HCT116 (cell line): ENCODE measurements around the gene RBPMS2. TPM values are rescaled to one million over a fixed set of nuclear protein-coding genes. Genes with fewer than 3 reads are reported as not detected.

Experiments used
- ATAC-seq: fragments of 200-7000 bp; cut with Tn5 transposase; 2 replicates; pipeline ENCODE4 v1.9.1; 2020; ENCODE audit warnings: mild to moderate bottlenecking, moderate library complexity
- BruUV-seq: library from RNA; stranded (reverse); fragments of 400-500 nt; replicated peaks from 2 replicates; lab custom pipeline; 2021; lab: Mats Ljungman, UMichigan
- CTCF ChIA-PET: fragments of 300-600 bp; sonication (Branson Sonifier 250); formaldehyde crosslinking; loops from one replicate; lab custom pipeline; 2021; ENCODE audit warnings: antibody characterized with exemption; lab: Charles Lee
- POLR2A ChIA-PET: fragments of 300-600, 350-600 bp; sonication (Branson Sonifier 250); formaldehyde crosslinking; loops from one replicate; lab custom pipeline; 2021; ENCODE audit warnings: antibody characterized with exemption; lab: Charles Lee
- RAD21 ChIA-PET, 2 experiments: fragments of 300-600 bp; sonication (Branson Sonifier 250); formaldehyde crosslinking; loops; one replicate each; lab custom pipeline; 2023; ENCODE audit warnings: low total read pairs in 2 of 2; ENCODE audit not compliant: uncharacterized antibody in 2 of 2, unreplicated experiment in 2 of 2, low non-redundant PET in 1 of 2; lab: Charles Lee
- DNase-seq: peaks from one replicate; pipeline ENCODE4 v3.0.0-alpha.2; 2010; ENCODE audit warnings: low read depth, low spot score
- H2AFZ ChIP-seq: fragments of 200-600 bp; shearing (Covaris generic), sonication (generic); 2 replicates; pipeline ENCODE4 v1.6.1; 2017; ENCODE audit warnings: low read depth, mixed run types, mixed read lengths, antibody characterized with exemption, low read length; ENCODE audit not compliant: poor library complexity, severe bottlenecking
- H3K27ac ChIP-seq: 2 replicates; pipeline ENCODE4 v1.5.1; 2012; ENCODE audit warnings: low read depth, low read length
- H3K27me3 ChIP-seq: fragments of 200-600 bp; sonication (generic); 2 replicates; pipeline ENCODE4 v1.6.1; 2016; ENCODE audit warnings: mixed run types, low read length, mixed read lengths; ENCODE audit not compliant: insufficient read depth
- H3K36me3 ChIP-seq, 2 experiments: fragments of 200-500 bp in 1 of 2; fragments of 200-600 bp in 1 of 2; sonication (Bioruptor generic) in 1 of 2; sonication (generic) in 1 of 2; 2 replicates each; pipeline versions ENCODE4 v1.5.1 to v1.6.1; 2014 to 2016; ENCODE audit warnings: low read length in 2 of 2, inconsistent platforms in 1 of 2, mixed read lengths in 1 of 2, mixed run types in 1 of 2; ENCODE audit not compliant: insufficient read depth in 2 of 2, control insufficient read depth in 1 of 2
- H3K4me1 ChIP-seq, 2 experiments: fragments of 200-600 bp in 1 of 2; sonication (generic) in 1 of 2; 2 replicates each; pipeline versions ENCODE4 v1.5.1 to v1.6.1; 2012 to 2017; ENCODE audit warnings: low read length in 2 of 2, inconsistent platforms in 1 of 2, mild to moderate bottlenecking in 1 of 2, mixed read lengths in 1 of 2, mixed run types in 1 of 2, moderate library complexity in 1 of 2; ENCODE audit not compliant: insufficient read depth in 2 of 2, control insufficient read depth in 1 of 2
- H3K4me2 ChIP-seq: fragments of 200-600 bp; sonication (generic); 2 replicates; pipeline ENCODE4 v1.6.1; 2017; ENCODE audit warnings: mixed run types, low read length, mixed read lengths
- H3K4me3 ChIP-seq, 2 experiments: fragments of 200-600 bp in 1 of 2; sonication (generic) in 1 of 2; replicated peaks in 1 of 2; 2 replicates each; pipeline ENCODE4 v1.5.1; 2011 to 2016; ENCODE audit warnings: low read length in 2 of 2, control low read depth in 1 of 2, low read depth in 1 of 2, mild to moderate bottlenecking in 1 of 2, mixed read lengths in 1 of 2, mixed run types in 1 of 2
- H3K79me2 ChIP-seq: fragments of 200-600 bp; sonication (generic); 2 replicates; pipeline ENCODE4 v1.6.1; 2017; ENCODE audit warnings: mild to moderate bottlenecking, mixed run types, low read length, moderate library complexity, mixed read lengths; ENCODE audit not compliant: insufficient read depth
- H3K9ac ChIP-seq: fragments of 200-600 bp; sonication (generic); 2 replicates; pipeline ENCODE4 v1.6.1; 2016; ENCODE audit warnings: low read length, mixed read lengths
- H3K9me2 ChIP-seq: fragments of 200-600 bp; sonication (generic), shearing (Covaris generic); 2 replicates; pipeline ENCODE4 v1.6.1; 2017; ENCODE audit warnings: mixed run types, mild to moderate bottlenecking, moderate library complexity; ENCODE audit not compliant: insufficient read depth
- H3K9me3 ChIP-seq, 2 experiments: fragments of 200-500 bp in 1 of 2; fragments of 200-600 bp in 1 of 2; sonication (Bioruptor generic) in 1 of 2; sonication (generic) in 1 of 2; 2 replicates each; pipeline ENCODE4 v1.6.1; 2014 to 2017; ENCODE audit warnings: low read length in 2 of 2, mixed read lengths in 2 of 2, inconsistent platforms in 1 of 2, low read depth in 1 of 2, mild to moderate bottlenecking in 1 of 2, mixed run types in 1 of 2, moderate library complexity in 1 of 2; ENCODE audit not compliant: control insufficient read depth in 1 of 2, insufficient read depth in 1 of 2
- H4K20me1 ChIP-seq: fragments of 200-600 bp; sonication (generic), shearing (Covaris generic); 2 replicates; pipeline ENCODE4 v1.6.1; 2017; ENCODE audit warnings: mixed run types, mild to moderate bottlenecking, moderate library complexity; ENCODE audit not compliant: insufficient read depth
- ELF1 ChIP-seq: IDR thresholded peaks from 2 replicates; pipeline ENCODE4 v1.6.1; 2012; ENCODE audit warnings: low read depth, borderline replicate concordance
- EZH2 ChIP-seq: fragments of 200-600 bp; sonication (generic); IDR thresholded peaks from 2 replicates; pipeline ENCODE4 v1.6.1; 2017; ENCODE audit warnings: antibody characterized with exemption, mixed run types
- JUND ChIP-seq: IDR thresholded peaks from 2 replicates; pipeline ENCODE4 v1.6.1; 2012
- POLR2AphosphoS5 ChIP-seq: IDR thresholded peaks from 2 replicates; pipeline ENCODE4 v1.6.1; 2011; ENCODE audit warnings: mild to moderate bottlenecking, low read depth, low read length, moderate library complexity
- RAD21 ChIP-seq: IDR thresholded peaks from 2 replicates; pipeline ENCODE4 v1.6.1; 2012; ENCODE audit warnings: low read depth, mild to moderate bottlenecking
- SIN3A ChIP-seq: IDR thresholded peaks from 2 replicates; pipeline ENCODE4 v1.6.1; 2012; ENCODE audit warnings: low read depth
- SRF ChIP-seq: IDR thresholded peaks from 2 replicates; pipeline ENCODE4 v1.6.1; 2012; ENCODE audit warnings: low read depth
- TCF7L2 ChIP-seq: IDR thresholded peaks from 2 replicates; pipeline ENCODE4 v1.7.0; 2011; ENCODE audit warnings: borderline replicate concordance, inconsistent platforms; ENCODE audit not compliant: insufficient read depth, insufficient read length; ENCODE audit errors: extremely low read depth
- ZNF274 ChIP-seq: fragments of 200-500 bp; sonication (Bioruptor generic); IDR thresholded peaks from 2 replicates; pipeline ENCODE4 v1.6.1; 2014; ENCODE audit warnings: mild to moderate bottlenecking, low read depth, low read length, inconsistent platforms
- intact Hi-C: fragments of 100-400 bp; cut with micrococcal nuclease; formaldehyde crosslinking; loops from 2 replicates; pipeline ENCODE4 v1.10.0; 2022
- total RNA-seq: library from RNA; stranded (reverse); gene quantifications from one replicate; pipeline ENCODE4 v1.2.1, GENCODE V29; 2021; ENCODE audit not compliant: unreplicated experiment

Gene RBPMS2
- total RNA-seq, 1 experiment from 2014 or later: 11.6 TPM

DNA sequence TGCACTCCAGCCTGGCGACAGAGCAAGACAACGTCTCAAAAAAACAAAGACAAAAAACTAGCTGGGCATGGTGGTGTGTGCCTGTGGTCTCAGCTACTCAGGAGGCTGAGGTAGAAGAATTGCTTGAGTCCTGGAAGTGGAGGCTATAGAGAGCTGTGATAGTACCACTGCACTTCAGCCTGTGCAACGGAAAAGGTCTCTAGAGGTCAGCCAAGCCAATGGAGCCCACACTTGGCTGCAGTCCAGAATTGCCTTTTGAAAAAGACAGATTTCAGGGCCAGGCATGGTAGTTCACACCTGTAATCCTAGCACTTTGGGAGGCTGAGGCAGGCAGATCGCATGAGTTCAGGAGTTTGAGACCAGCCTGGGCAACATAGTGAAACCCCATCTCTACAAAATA lies 8.4 kb upstream of the RBPMS2 start:
- ChIA-PET POLR2A (interaction anchor here (0.7 kb wide), 1 partner anchor 9 kb away, joined by 3 read pairs; no protein-coding TSS in a partner anchor), RAD21 (no interaction called here), CTCF (no interaction called here)
- H3K4me1 ChIP-seq: peaks cover 0 to 4% of the 10 kb centered on the region in 2 experiments; a peak in 1 of 4 replicates
- TF ChIP-seq ELF1 (no peak), JUND (no peak), SIN3A (no peak), EZH2 (no peak), TCF7L2 (no peak), SRF (no peak), POLR2AphosphoS5 (no peak)
- ATAC-seq: no peak
- H3K27ac ChIP-seq: no peak overlapping the region
- intact Hi-C loops: no loop called here
- H3K36me3 ChIP-seq: no peaks in the 10 kb centered on the region
- DNase-seq: no peak
- no peak overlapping the region for H2AFZ ChIP-seq
- H3K9me2 ChIP-seq: no peaks in the 10 kb centered on the region
- H3K4me3 ChIP-seq: no peak overlapping the region
- H4K20me1 ChIP-seq: no peaks in the 10 kb centered on the region
- H3K9ac ChIP-seq: no peak overlapping the region
- no TSS peak for BruUV-seq
- H3K4me2 ChIP-seq: no peak overlapping the region
- no peaks in the 10 kb centered on the region for H3K9me3 ChIP-seq
- H3K27me3 ChIP-seq: no peaks in the 10 kb centered on the region
- H3K79me2 ChIP-seq: no peaks in the 10 kb centered on the region

- H3K9ac ChIP-seq: no peak overlapping the region
- RAD21 ChIA-PET: no interaction called here
- H3K79me2 ChIP-seq: no peaks in the 10 kb centered on the region
- no TSS peak for BruUV-seq
- POLR2A ChIA-PET: no interaction called here
- CTCF ChIA-PET: no interaction called here
- H2AFZ ChIP-seq: no peak overlapping the region
- H3K4me3 ChIP-seq: no peak overlapping the region
- no peaks in the 10 kb centered on the region for H4K20me1 ChIP-seq
- intact Hi-C loops: no loop called here
- no peaks in the 10 kb centered on the region for H3K36me3 ChIP-seq
- no peaks in the 10 kb centered on the region for H3K9me3 ChIP-seq
- H3K4me1 ChIP-seq: peaks cover 0 to 4% of the 10 kb centered on the region in 2 experiments; a peak in 1 of 4 replicates
- TF ChIP-seq TCF7L2: no peak
- no peak for TF ChIP-seq ZNF274
- TF ChIP-seq JUND: no peak
- no peak for TF ChIP-seq SIN3A
- TF ChIP-seq EZH2: no peak
- TF ChIP-seq RAD21: no peak
- no peaks in the 10 kb centered on the region for H3K27me3 ChIP-seq
- ATAC-seq: no peak
- no peak overlapping the region for H3K27ac ChIP-seq
- DNase-seq: no peak
- H3K4me2 ChIP-seq: no peak overlapping the region
- H3K9me2 ChIP-seq: no peaks in the 10 kb centered on the region
Measured at GRCh38 chr15:64782751-64783150, 7.4 kb upstream of the RBPMS2 start.
